ENCODE results near the gene CHM. TPM values are rescaled to one million over a fixed set of nuclear protein-coding genes. Genes with fewer than 3 reads are reported as not detected.

CHM gene
- total and polyA plus RNA-seq, 2 of the 8 experiments (the other 6 are each of a cell fraction or from before 2014, with no cell fraction given), result 8.6 to 15.5 TPM

- TF ChIP-seq EZH2 (IDR thresholded peaks at IDR 0.05; ENCODE audit: low read depth, low read length, severe bottlenecking), result no peak
- TF ChIP-seq SAP30 (IDR thresholded peaks at IDR 0.05; ENCODE audit: insufficient read depth, insufficient replicate concordance, low read length), result no peak
- TF ChIP-seq ATF2 (IDR thresholded peaks at IDR 0.05; ENCODE audit: low read length), result no peak
- no peak for TF ChIP-seq SRF (IDR thresholded peaks at IDR 0.05; ENCODE audit: low read depth, low read length)
- no peak for TF ChIP-seq NANOG (IDR thresholded peaks at IDR 0.05; ENCODE audit: insufficient read depth, low read depth, low read length, poor library complexity, severe bottlenecking)
- TF ChIP-seq RXRA (IDR thresholded peaks at IDR 0.05; ENCODE audit: insufficient read depth, low read depth, low read length), result no peak
Measured at GRCh38 chrX:85964744-85965143, 82.6 kb downstream of the CHM start (continued).
